Neural cell (in vitro differentiated cells): ENCODE measurements around the gene ATL2. TPM values are rescaled to one million over a fixed set of nuclear protein-coding genes. Genes with fewer than 3 reads are reported as not detected.

ENCODE experiments used
- H2AFZ ChIP-seq: fragments of 200-600, 300-800 bp; sonication (generic), shearing (Covaris generic); 2 replicates; pipeline ENCODE4 v1.6.0; 2014; ENCODE audit warnings: low read depth, mild to moderate bottlenecking, antibody characterized with exemption, low read length, moderate library complexity
- H3F3A ChIP-seq: fragments of 200-600 bp; shearing (Covaris generic); 2 replicates; pipeline ENCODE4 v1.6.1; 2016; ENCODE audit warnings: mild to moderate bottlenecking, moderate library complexity, mixed read lengths, antibody characterized with exemption, low read length; ENCODE audit not compliant: insufficient read depth, poor library complexity, severe bottlenecking
- H3K27ac ChIP-seq: fragments of 200-600, 300-800 bp; sonication (generic), shearing (Covaris generic); 2 replicates; pipeline ENCODE4 v1.5.1; 2014; ENCODE audit warnings: mild to moderate bottlenecking, low read length, moderate library complexity
- H3K27me3 ChIP-seq: fragments of 300-800, 200-600 bp; sonication (generic), shearing (Covaris generic); 2 replicates; pipeline ENCODE4 v1.6.0; 2014; ENCODE audit warnings: mild to moderate bottlenecking, low read depth, low read length, moderate library complexity; ENCODE audit not compliant: insufficient read depth
- H3K36me3 ChIP-seq: fragments of 300-800, 200-600 bp; sonication (generic), shearing (Covaris generic); 2 replicates; pipeline ENCODE4 v1.5.1; 2014; ENCODE audit warnings: mild to moderate bottlenecking, antibody characterized with exemption, low read length, moderate library complexity; ENCODE audit not compliant: insufficient read depth
- H3K4me2 ChIP-seq: fragments of 300-800, 200-600 bp; sonication (generic), shearing (Covaris generic); 2 replicates; pipeline ENCODE4 v1.6.0; 2014; ENCODE audit warnings: mild to moderate bottlenecking, low read length
- H3K4me3 ChIP-seq: fragments of 300-800, 200-600 bp; sonication (generic), shearing (Covaris generic); 2 replicates; pipeline ENCODE4 v1.5.1; 2014; ENCODE audit warnings: mild to moderate bottlenecking, low read length, moderate library complexity
- H3K79me2 ChIP-seq: fragments of 200-600 bp; shearing (Covaris generic); replicated peaks from 2 replicates; pipeline ENCODE4 v1.6.0; 2014; ENCODE audit warnings: mild to moderate bottlenecking, low read length, moderate library complexity; ENCODE audit not compliant: insufficient read depth
- H3K9ac ChIP-seq: fragments of 300-800, 200-600 bp; sonication (generic), shearing (Covaris generic); 2 replicates; pipeline ENCODE4 v1.6.1; 2016; ENCODE audit warnings: mild to moderate bottlenecking, low read length, mixed read lengths
- H3K9me2 ChIP-seq: fragments of 200-600 bp; shearing (Covaris generic); 2 replicates; pipeline ENCODE4 v1.6.1; 2016; ENCODE audit warnings: mild to moderate bottlenecking, low read length, mixed read lengths; ENCODE audit not compliant: insufficient read depth
- H3K9me3 ChIP-seq: fragments of 200-600, 300-800 bp; sonication (generic), shearing (Covaris generic); 2 replicates; pipeline ENCODE4 v1.6.1; 2016; ENCODE audit warnings: mild to moderate bottlenecking, mixed run types, low read length, moderate library complexity, mixed read lengths
- H4K20me1 ChIP-seq: fragments of 200-600 bp; shearing (Covaris generic); 2 replicates; pipeline ENCODE4 v1.6.1; 2016; ENCODE audit warnings: mild to moderate bottlenecking, mixed run types; ENCODE audit not compliant: insufficient read depth
- CTCF ChIP-seq: fragments of 450-650 bp; IDR thresholded peaks from 2 replicates; pipeline ENCODE4 v1.5.1; 2014; ENCODE audit warnings: antibody characterized with exemption, mild to moderate bottlenecking, moderate library complexity; ENCODE audit not compliant: poor library complexity, severe bottlenecking
- EP300 ChIP-seq: fragments of 450-650 bp; conservative IDR thresholded peaks from 2 replicates; pipeline ENCODE4 v1.6.1; 2014; ENCODE audit warnings: antibody characterized with exemption, mild to moderate bottlenecking, moderate library complexity; ENCODE audit not compliant: poor library complexity, severe bottlenecking
- EZH2 ChIP-seq: fragments of 200-600, 300-800 bp; shearing (Covaris generic), sonication (generic); IDR thresholded peaks from 2 replicates; pipeline ENCODE4 v1.6.1; 2014; ENCODE audit warnings: antibody characterized with exemption, low read length, borderline replicate concordance, mild to moderate bottlenecking; ENCODE audit not compliant: insufficient read depth, poor library complexity, severe bottlenecking
- MXI1 ChIP-seq: fragments of 450-650 bp; conservative IDR thresholded peaks from 2 replicates; pipeline ENCODE4 v1.6.1; 2014; ENCODE audit warnings: antibody characterized with exemption, mild to moderate bottlenecking; ENCODE audit not compliant: poor library complexity, severe bottlenecking
- POLR2AphosphoS5 ChIP-seq: IDR thresholded peaks from 2 replicates; pipeline ENCODE4 v1.6.1; 2012
- RAD21 ChIP-seq: fragments of 450-650 bp; conservative IDR thresholded peaks from 2 replicates; pipeline ENCODE4 v1.6.1; 2014; ENCODE audit warnings: antibody characterized with exemption, mild to moderate bottlenecking, moderate library complexity
- REST ChIP-seq: IDR thresholded peaks from 2 replicates; pipeline ENCODE4 v1.6.1; 2012; ENCODE audit warnings: borderline replicate concordance
- SMC3 ChIP-seq: fragments of 450-650 bp; conservative IDR thresholded peaks from 2 replicates; pipeline ENCODE4 v1.6.1; 2014; ENCODE audit warnings: antibody characterized with exemption, mild to moderate bottlenecking, moderate library complexity; ENCODE audit not compliant: poor library complexity
- TAF1 ChIP-seq: IDR thresholded peaks from 2 replicates; pipeline ENCODE4 v1.6.1; 2012; ENCODE audit warnings: low read depth
- polyA plus RNA-seq: library from polyadenylated mRNA; depleted of rRNA; stranded (reverse); fragments of >200 nt; gene quantifications from 2 replicates; pipeline ENCODE4 v1.2.3, GENCODE V29; 2014

The ATL2 gene
- polyA plus RNA-seq, 1 donor from 2014 or later, result 66.8 TPM

- Histone ChIP-seq H4K20me1 (no peaks in the 10 kb centered on the region), H3K27me3 (no peaks in the 10 kb centered on the region), H3K79me2 (no peaks in the 10 kb centered on the region), H3K4me2 (no peak overlapping the region), H3F3A (no peaks in the 10 kb centered on the region), H2AFZ (no peak overlapping the region), H3K9me3 (no peaks in the 10 kb centered on the region), H3K9me2 (no peaks in the 10 kb centered on the region), H3K9ac (no peak overlapping the region), H3K27ac (no peak overlapping the region), H3K4me3 (no peak overlapping the region), H3K36me3 (no peaks in the 10 kb centered on the region)
- TF ChIP-seq EP300 (no peak), TAF1 (no peak), CTCF (no peak), REST (no peak), SMC3 (no peak), EZH2 (no peak), MXI1 (no peak), RAD21 (no peak), POLR2AphosphoS5 (no peak)
These were observed 9.7 kb upstream of the ATL2 start for GRCh38 chr2:38386821-38387220.

GRCh38 chr2:38386377-38386776 lies 9.3 kb upstream of the ATL2 start:
- TF ChIP-seq POLR2AphosphoS5 (no peak), REST (no peak), CTCF (no peak), EP300 (no peak), EZH2 (no peak), MXI1 (no peak), RAD21 (no peak), TAF1 (no peak), SMC3 (no peak)
- no peaks in the 10 kb centered on the region for H3K27me3 ChIP-seq
- H3K4me3 ChIP-seq, result no peak overlapping the region
- no peaks in the 10 kb centered on the region for H3F3A ChIP-seq
- no peak overlapping the region for H2AFZ ChIP-seq
- H3K9ac ChIP-seq, result no peak overlapping the region
- H3K27ac ChIP-seq, result no peak overlapping the region
- H3K79me2 ChIP-seq, result no peaks in the 10 kb centered on the region
- H3K4me2 ChIP-seq, result no peak overlapping the region
- no peaks in the 10 kb centered on the region for H3K9me3 ChIP-seq
- H3K9me2 ChIP-seq, result no peaks in the 10 kb centered on the region
- H3K36me3 ChIP-seq, result no peaks in the 10 kb centered on the region
- H4K20me1 ChIP-seq, result no peaks in the 10 kb centered on the region
